ENCODE data around the gene NPC1.

Gene NPC1

GRCh38 chr18:23585897-23586248, 433 bp downstream of the NPC1 start:
- TF ChIP-seq CTCF (conservative IDR thresholded peaks at IDR 0.05; ENCODE audit: control insufficient read depth, insufficient read depth, low read depth, low read length): no peak
- H3K4me3 ChIP-seq (ENCODE audit: control insufficient read depth, low read depth, low read length): peak overlapping the region; percentile 74
- no peak for DNase-seq (ENCODE audit: low read depth)

- peak overlapping the region; percentile 74 for H3K4me3 ChIP-seq (ENCODE audit: control insufficient read depth, low read depth, low read length)
- peak; percentile 56 for DNase-seq (ENCODE audit: low read depth)
- TF ChIP-seq CTCF (conservative IDR thresholded peaks at IDR 0.05; ENCODE audit: control insufficient read depth, insufficient read depth, low read depth, low read length): no peak
Observed at GRCh38 chr18:23585007-23585871, 1.1 kb downstream of the NPC1 start.

GRCh38 chr18:23584019-23584983, 2.0 kb downstream of the NPC1 start:
- H3K4me3 ChIP-seq (ENCODE audit: control insufficient read depth, low read depth, low read length): peak overlapping the region; percentile 17
- DNase-seq (ENCODE audit: low read depth): no peak
- no peak for TF ChIP-seq CTCF (conservative IDR thresholded peaks at IDR 0.05; ENCODE audit: control insufficient read depth, insufficient read depth, low read depth, low read length)

GRCh38 chr18:23583071-23583865, 3.0 kb downstream of the NPC1 start:
- no peak overlapping the region for H3K4me3 ChIP-seq (ENCODE audit: control insufficient read depth, low read depth, low read length)
- no peak for DNase-seq (ENCODE audit: low read depth)
- no peak for TF ChIP-seq CTCF (conservative IDR thresholded peaks at IDR 0.05; ENCODE audit: control insufficient read depth, insufficient read depth, low read depth, low read length)

- no peak for TF ChIP-seq CTCF (conservative IDR thresholded peaks at IDR 0.05; ENCODE audit: control insufficient read depth, insufficient read depth, low read depth, low read length)
- H3K4me3 ChIP-seq (ENCODE audit: control insufficient read depth, low read depth, low read length): no peak overlapping the region
- DNase-seq (ENCODE audit: low read depth): peak; percentile 84
Observed at GRCh38 chr18:23580677-23581367, 5.5 kb downstream of the NPC1 start.

Data from fibroblast of mammary gland (primary cell).